GM21529 (cell line): Measurements from ENCODE around the gene USH1G.
"Not testable (repeated sequence)": the region's sequence is repeated elsewhere in the genome, so short reads cannot be mapped to it uniquely, and the experiment has no call there.

Source experiments
- ATAC-seq: cut with Tn5 transposase; IDR thresholded peaks from one replicate; pipeline ENCODE4 v1.9.1; 2021; ENCODE audit not compliant: unreplicated experiment

Gene USH1G

DNA sequence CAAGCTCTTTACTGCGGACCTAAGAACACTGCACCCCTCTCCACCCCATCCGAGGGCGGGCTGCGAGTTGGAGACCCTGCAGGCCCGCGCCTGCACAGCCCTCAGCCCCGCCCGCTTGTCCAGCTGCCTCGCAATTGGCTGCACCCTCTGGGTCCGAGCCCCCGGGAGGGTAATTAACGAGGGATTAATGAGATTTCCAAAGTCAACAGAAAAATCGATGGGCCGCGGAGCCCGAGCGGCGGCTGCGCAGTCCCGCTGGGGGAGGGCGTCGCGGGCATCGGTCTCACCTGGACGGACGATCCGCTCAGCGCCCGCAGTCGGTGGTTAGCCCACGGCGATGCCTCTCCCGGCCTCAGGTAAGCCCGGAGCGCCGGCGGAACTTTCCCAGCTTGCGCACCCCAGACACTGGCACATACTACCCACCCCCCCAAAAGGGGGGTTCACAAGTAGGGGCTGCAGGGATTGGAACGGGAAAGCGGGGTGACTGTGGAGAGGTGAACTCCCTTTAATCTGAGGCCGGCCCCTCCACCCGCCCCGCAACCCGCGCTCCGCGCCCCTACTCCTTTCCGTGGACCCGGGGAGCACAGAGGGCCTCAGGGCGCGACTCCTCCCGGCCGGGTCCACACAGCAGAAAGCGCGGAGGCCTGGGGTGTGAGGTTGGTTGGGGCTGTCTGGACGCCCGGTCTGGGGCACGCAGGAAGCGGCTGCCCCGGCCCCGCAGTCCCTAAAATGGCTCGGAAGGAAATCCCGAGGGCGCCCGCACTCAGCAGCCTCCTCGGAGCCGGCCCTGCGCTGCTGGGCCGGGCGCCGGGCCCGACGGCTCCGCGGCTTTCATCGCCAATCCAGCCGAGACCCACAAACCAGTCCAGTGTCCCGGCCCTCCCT lies 12.8 kb upstream of the USH1G start, which contains the start of gene OTOP3:
OTOP3 (plus strand) TSS at position 314 of the 885 bp plus-strand sequence; CDS start at position 338, 24 bp downstream.
- ATAC-seq: no peak

DNA sequence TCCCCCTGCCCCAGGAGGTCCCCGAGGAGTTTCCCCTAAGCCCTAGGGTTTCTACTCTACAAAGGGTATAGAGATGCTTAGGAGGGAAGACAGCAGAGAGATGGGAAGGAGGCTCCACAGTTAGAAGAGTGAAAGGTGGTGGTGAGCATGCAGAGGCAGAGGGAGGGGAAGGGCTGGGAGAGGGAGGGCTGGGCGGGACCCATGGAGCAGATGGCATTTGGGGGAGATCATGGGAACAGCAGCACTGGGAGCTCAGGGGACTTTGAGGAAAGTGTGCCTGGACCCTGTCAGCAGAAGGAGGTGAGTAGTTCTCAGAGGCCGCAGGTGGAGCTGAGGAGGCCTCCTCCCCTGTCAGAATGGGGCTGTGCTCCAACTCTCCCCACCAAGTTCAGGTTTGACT lies 12.0 kb upstream of the USH1G start:
- no peak for ATAC-seq

- ATAC-seq: no peak
Measured at GRCh38 chr17:74930535-74931036, 7.5 kb upstream of the USH1G start.

DNA sequence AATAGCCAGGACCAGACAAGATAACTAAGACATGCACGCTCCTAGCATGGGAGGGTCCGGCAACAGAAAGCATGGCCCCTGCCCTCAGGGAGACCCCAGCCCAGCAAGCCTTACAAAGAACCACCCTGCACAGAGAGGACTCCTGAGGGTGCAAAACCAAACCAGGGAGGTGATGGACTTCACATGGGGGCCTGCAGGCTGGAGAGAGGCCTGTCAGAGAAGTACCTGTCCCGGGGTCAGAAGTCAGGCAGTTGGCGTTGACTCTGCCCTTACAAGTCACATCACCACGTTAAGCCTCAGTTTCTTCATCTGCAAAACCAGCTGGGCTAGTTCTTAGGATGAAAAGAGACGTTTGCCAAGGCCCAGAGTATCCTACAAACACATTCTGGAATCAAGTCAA lies 5.7 kb upstream of the USH1G start:
- no peak for ATAC-seq

DNA sequence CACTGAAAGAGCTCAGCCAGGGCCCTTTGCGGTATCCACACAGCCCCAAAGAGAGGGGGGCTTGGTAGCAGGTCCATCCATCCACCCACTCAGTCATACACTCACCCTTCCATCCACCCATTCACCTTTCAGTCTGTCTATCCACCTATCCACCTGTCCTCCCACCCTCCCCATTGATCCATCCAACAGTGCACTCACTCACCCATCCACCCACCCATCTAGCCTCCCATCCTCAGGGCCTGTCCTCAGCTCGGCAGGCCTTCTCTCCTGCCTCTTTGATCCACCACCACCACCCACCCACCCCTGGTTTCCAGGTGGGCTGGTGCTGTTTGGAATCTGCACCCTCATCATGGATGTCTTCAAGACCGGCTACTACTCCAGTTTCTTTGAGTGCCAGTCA lies 2.2 kb upstream of the USH1G start:
- ATAC-seq: no peak

- ATAC-seq: no peak
Measured at GRCh38 chr17:74924250-74924948, 1.3 kb upstream of the USH1G start, which contains the start of gene OTOP2. Gene OTOP2, plus strand, starts transcription at chr17:74924273. Its CDS starts 360 bp downstream, at chr17:74924633.

- no peak for ATAC-seq
Measured at GRCh38 chr17:74923538-74924249, 639 bp upstream of the USH1G start.

DNA sequence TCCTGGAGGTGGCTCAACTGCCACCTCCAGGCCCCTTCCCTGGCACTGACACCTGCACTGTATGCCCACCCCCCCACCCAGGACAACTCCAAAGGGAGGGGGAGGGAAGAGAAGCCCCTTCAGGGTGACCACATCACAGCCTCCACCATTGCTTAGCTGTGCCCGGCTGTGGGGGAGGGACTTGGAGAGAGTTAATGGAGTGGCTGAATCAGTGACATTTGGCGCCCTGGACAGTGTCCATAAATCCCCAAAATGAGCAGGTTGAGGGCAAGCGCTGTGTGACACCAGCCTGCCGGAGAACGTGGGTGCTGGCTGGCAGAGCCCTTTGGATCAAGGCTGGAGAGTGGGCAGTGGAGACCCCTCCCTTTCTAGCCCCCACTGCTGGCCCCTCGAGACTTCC lies 883 bp downstream of the USH1G start:
- no peak for ATAC-seq

GRCh38 chr17:74921769-74922168 lies 1.3 kb downstream of the USH1G start:
- no peak for ATAC-seq

DNA sequence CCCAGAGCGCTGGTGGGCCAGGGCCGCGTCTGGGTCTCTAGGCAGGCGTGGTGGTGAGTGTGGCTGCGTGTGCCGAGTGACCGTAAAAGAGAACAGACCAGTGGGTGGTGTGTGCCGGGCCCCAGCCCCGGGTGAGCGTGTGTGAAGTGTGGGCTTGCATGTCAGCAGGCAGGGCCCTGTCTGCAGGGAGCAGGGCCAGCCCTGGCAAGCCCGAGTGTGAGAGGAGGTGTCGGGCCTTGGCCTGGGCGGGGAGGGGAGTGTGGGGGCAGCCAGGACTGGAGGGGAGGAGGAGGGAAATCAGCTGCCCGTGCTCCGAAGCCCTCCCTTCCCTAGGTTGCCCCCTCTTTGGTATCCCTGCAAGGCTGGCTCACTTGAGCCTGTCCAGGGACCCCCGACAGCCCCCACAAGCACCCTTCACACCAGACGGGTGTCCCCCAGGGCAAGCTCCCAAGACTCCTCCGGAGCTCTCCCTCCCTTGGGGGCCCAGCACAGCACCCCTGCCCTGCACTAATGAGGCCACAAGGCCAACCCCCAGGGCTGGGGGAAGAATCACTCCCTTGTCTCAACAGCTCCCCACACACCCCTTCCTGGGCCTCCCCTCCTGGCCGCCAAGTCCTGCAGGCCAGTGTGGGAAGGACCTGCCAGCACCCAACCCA lies 1.9 kb downstream of the USH1G start:
- ATAC-seq: no peak

DNA sequence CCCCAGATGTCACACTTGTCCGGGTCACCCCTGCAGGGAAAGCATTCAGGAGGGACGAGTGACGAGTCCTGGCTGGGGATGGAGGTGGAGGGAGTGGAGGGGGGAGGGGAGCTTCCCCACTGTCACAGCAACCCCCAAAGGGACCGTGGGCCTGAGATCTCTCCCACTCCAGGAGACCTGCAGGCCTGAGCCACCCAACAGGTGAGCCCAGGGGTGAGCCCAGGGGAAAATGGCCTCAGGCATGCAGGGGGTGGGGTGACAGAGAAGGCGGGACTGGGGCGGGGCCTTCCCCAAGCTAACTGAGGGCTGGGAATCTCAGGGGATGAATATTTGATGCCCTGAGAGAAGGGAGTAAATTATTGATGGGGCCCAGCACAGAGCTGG lies 2.4 kb downstream of the USH1G start:
- ATAC-seq: no peak

DNA sequence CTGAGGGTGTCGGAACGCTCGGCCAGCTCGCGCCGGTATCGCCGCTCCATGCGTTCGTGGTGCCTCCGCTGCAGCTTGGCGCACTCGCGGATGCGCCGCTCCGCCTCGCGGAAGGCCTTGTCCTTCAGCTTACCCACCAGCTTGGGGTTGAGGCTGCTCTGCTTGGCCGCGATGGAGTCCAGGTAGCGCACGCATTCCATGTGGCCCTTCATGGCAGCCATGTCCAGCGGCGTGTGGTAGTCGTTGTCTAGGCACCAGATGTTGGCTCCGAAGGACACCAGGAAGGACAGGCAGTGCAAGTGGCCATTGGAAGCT lies 2.8 kb downstream of the USH1G start:
- ATAC-seq: no peak

DNA sequence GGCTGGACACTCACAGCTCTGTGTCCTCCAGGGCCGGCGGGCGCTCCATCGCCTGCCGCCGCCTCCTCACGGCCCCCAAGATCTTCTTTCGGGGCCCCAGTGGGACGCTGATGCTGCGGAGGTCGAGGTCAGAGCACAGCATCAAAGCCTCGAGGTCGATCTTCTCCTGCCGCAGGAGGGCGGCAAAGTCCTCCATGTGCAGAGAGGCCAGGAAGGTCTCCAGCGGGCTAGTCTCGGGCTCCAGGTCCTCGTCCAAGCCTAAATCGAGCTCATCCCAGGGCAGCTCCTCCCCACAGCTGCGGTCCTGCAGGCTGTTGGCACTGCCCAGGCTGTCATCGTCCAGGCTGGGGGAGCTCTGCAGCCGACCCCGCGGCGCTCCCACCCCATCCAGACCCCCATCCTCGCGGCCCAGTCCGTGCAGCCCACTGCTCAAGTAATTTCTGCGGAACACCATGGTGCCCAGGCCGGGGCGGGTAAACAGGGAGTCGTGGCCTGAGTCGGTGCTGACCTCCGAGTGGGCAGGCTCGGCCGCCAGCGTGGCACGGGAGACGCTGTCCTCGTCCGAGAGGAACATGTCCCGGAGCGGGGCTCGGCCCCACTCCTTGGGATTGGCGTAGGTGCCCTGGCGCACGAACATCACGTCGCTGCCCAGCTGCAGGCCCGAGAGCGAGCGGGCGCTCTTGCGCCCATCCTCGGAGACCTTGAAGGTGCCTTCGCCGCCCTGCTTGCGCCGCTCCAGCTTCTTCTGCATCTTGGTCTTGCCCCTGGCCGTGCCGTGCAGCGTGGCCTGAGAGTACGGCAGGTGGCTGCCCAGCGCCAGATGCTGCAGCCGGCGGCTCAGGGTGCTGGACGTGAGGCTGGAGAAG lies 3.4 kb downstream of the USH1G start:
- no peak for ATAC-seq

DNA sequence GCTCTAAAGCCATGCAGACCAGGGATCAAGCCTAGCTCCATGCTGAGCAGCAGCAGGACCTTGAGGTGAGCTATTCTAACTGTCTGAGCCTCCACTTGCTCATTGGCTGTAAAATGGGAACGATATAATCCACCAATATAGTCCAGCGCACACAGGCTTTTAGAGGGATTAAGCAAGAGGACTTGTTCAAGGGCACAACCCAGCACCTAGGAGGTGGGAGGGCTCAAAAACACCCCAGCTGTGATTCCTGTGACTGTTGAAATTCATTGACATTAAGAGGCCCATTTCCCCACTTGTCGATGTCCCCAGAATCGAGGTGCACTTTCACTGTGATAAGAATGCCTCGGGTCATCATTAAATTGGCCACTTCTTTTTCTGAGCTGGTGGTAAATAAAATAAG lies 4.1 kb downstream of the USH1G start:
- no peak for ATAC-seq

DNA sequence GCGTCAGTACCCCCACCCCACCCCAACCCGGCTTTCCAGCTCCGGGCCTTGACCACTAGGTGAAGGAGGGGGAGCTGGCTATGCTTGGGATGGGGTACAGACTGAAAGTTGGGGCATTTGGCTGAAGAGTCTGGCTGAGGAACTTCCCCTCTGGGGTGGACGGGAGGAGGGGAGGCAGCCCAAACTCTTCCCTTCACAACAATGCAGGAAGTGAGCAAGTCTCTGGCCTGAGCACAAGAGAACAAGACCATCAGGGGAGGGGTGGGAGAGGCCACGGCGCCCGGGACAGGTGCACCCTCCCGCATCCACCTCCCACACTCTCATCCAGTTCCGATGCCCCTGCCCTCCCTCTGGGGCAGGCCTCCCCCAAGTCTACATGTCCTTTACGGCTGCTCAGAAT lies 5.6 kb downstream of the USH1G start:
- no peak for ATAC-seq

DNA sequence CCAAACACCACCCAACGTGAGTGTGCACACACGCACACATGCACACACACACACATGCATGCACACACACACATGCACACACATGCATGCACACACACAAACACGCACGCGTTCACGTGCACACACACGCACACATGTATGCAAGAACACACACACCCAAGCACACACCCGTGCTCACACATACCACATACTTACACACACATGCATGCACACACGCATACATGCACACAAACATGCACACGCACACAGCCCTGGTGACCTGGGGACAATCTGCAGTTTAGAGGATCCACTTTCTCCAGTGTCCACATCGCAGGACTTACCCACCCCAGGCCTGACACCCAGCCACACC lies 6.2 kb downstream of the USH1G start:
- no peak for ATAC-seq

GRCh38 chr17:74916136-74916850 lies 6.8 kb downstream of the USH1G start:
- no peak for ATAC-seq

DNA sequence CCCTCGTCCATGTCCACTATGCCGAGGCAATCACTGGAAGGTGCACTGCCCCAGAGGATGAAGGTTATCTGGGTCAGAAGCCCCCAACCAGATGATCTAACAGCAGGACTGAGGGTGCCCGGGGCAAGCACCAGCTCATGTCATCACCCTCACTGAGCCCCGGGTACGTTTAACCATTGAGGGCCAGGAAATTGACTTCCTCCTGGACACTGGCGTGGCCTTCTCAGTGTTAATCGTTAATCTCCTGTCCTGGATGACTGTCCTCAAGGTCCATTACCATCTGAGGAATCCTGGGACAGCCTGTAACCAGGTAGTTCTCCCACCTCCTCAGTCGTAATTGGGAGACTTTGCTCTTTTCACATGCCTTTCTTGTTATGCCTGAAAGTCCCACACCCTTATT lies 11.6 kb downstream of the USH1G start:
- ATAC-seq: not testable (repeated sequence)

DNA sequence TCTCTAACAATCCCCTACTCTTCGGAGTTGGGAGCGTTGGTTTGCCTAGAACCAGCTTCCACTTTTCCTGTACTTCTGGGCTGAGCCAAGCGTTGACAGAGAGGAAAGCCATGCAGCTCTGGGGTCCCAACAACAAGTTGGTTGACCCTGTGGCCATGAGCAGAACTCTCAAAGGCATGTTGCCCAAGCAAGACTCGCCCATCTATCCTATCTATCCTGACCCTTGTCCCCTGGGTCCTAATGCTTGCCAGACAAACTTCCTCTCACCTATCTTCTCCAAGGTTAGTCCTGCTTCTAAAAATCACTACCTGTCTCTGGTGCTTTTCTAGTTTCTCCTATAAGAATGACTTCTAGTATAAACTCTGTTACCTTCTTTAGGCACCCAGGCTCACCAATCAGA lies 14.0 kb downstream of the USH1G start:
- ATAC-seq: not testable (repeated sequence)

GRCh38 chr17:74907012-74907411 lies 16.0 kb downstream of the USH1G start:
- ATAC-seq: no peak
